ENCODE measurements around the gene HMHB1. TPM values are rescaled to one million over a fixed set of nuclear protein-coding genes. Genes with fewer than 3 reads are reported as not detected.

HMHB1 gene
- total RNA-seq, 1 experiment from 2014 or later: not detected

- TF ChIP-seq CTCF (IDR thresholded peaks at IDR 0.05; ENCODE audit: unreplicated experiment): no peak
- no peak overlapping the region for H3K4me3 Mint-ChIP-seq (ENCODE audit: low read depth, unreplicated experiment)
- H3K36me3 Mint-ChIP-seq (ENCODE audit: insufficient read depth, unreplicated experiment): no peaks in the 10 kb centered on the region
- H3K4me1 Mint-ChIP-seq (ENCODE audit: low read depth, unreplicated experiment): no peaks in the 10 kb centered on the region
- intact Hi-C loops (cut with micrococcal nuclease; ENCODE audit: unreplicated experiment): no loop called here
- no peak overlapping the region for H3K27ac Mint-ChIP-seq (ENCODE audit: unreplicated experiment)
- CTCF ChIA-PET: no interaction called here
- H3K9me3 Mint-ChIP-seq (ENCODE audit: low read depth, unreplicated experiment): no peaks in the 10 kb centered on the region
- H3K27me3 Mint-ChIP-seq (ENCODE audit: unreplicated experiment): no peaks in the 10 kb centered on the region
- BruUV-seq (replicated peaks): no TSS peak
- no peak for DNase-seq
Observed at GRCh38 chr5:143796125-143796524, 15.8 kb upstream of the HMHB1 start.

GRCh38 chr5:143796753-143797152 lies 15.2 kb upstream of the HMHB1 start:
- Mint-ChIP-seq H3K27me3 (ENCODE audit: unreplicated experiment) (no peaks in the 10 kb centered on the region), H3K9me3 (ENCODE audit: low read depth, unreplicated experiment) (no peaks in the 10 kb centered on the region), H3K4me3 (ENCODE audit: low read depth, unreplicated experiment) (no peak overlapping the region), H3K27ac (ENCODE audit: unreplicated experiment) (no peak overlapping the region), H3K36me3 (ENCODE audit: insufficient read depth, unreplicated experiment) (no peaks in the 10 kb centered on the region), H3K4me1 (ENCODE audit: low read depth, unreplicated experiment) (no peaks in the 10 kb centered on the region)
- TF ChIP-seq CTCF (IDR thresholded peaks at IDR 0.05; ENCODE audit: unreplicated experiment): no peak
- intact Hi-C loops (cut with micrococcal nuclease; ENCODE audit: unreplicated experiment): no loop called here
- DNase-seq: no peak
- BruUV-seq (replicated peaks): no TSS peak
- CTCF ChIA-PET: no interaction called here

- TF ChIP-seq CTCF (IDR thresholded peaks at IDR 0.05; ENCODE audit: unreplicated experiment): no peak
- no peak overlapping the region for H3K27ac Mint-ChIP-seq (ENCODE audit: unreplicated experiment)
- no peaks in the 10 kb centered on the region for H3K4me1 Mint-ChIP-seq (ENCODE audit: low read depth, unreplicated experiment)
- no peaks in the 10 kb centered on the region for H3K36me3 Mint-ChIP-seq (ENCODE audit: insufficient read depth, unreplicated experiment)
- H3K9me3 Mint-ChIP-seq (ENCODE audit: low read depth, unreplicated experiment): no peaks in the 10 kb centered on the region
- no peak for DNase-seq
- H3K4me3 Mint-ChIP-seq (ENCODE audit: low read depth, unreplicated experiment): no peak overlapping the region
- no TSS peak for BruUV-seq (replicated peaks)
- CTCF ChIA-PET: no interaction called here
- intact Hi-C loops (cut with micrococcal nuclease; ENCODE audit: unreplicated experiment): no loop called here
- H3K27me3 Mint-ChIP-seq (ENCODE audit: unreplicated experiment): no peaks in the 10 kb centered on the region
Observed at GRCh38 chr5:143800715-143801114, 11.2 kb upstream of the HMHB1 start.

GRCh38 chr5:143801252-143801939 lies 10.6 kb upstream of the HMHB1 start:
- no peak for TF ChIP-seq CTCF (IDR thresholded peaks at IDR 0.05; ENCODE audit: unreplicated experiment)
- Mint-ChIP-seq H3K36me3 (ENCODE audit: insufficient read depth, unreplicated experiment) (no peaks in the 10 kb centered on the region), H3K4me1 (ENCODE audit: low read depth, unreplicated experiment) (no peaks in the 10 kb centered on the region), H3K4me3 (ENCODE audit: low read depth, unreplicated experiment) (no peak overlapping the region), H3K27ac (ENCODE audit: unreplicated experiment) (no peak overlapping the region), H3K9me3 (ENCODE audit: low read depth, unreplicated experiment) (no peaks in the 10 kb centered on the region), H3K27me3 (ENCODE audit: unreplicated experiment) (no peaks in the 10 kb centered on the region)
- no TSS peak for BruUV-seq (replicated peaks)
- intact Hi-C loops (cut with micrococcal nuclease; ENCODE audit: unreplicated experiment): no loop called here
- no peak for DNase-seq
- CTCF ChIA-PET: no interaction called here
